ENCODE measurements around the gene HAUS3.

DNA sequence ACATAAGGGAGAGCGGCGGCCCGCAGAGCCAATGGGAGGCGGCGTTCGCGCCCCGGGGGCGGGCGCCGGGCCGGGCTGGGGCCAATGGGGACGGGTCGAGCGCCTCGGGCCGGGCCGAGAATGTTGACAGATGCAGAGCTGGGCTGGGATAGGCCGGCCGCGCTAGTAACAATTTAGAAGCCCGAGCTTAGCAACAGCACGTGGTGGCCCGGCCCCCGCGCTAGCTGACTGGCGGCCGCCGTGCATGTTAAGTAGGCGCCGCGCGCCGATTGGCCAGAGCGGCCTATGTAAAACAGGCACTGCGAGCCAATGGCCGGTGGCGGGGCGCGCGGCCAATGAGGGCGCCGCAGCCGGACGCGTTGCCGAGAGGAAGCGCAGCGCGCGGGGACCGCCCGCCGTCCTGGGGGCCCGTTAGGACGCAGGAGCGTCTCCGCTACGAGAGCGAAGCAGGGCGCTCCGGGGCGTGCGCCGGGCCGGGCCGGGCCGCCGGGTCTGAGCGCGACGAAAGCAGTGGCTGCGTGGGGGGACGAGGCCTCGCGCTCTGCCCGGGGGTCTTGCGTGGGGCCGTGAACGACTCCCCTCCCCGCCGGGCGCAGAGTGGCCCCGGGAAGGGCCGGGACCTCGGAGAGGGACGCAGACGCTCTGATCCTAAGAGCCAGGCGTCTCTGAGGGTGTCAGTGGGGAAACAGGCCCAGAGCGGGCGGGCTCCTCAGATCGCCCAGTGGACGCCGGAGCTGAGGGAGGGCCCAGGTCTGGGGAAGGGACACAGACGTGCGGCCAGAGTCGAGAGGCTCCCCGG is 20.4 kb upstream of the HAUS3 start:
- TF ChIP-seq CTCF (IDR thresholded peaks at IDR 0.05) (peak in 1 of 3 experiments; percentile 15), POLR2A (IDR thresholded peaks at IDR 0.05) (peak; percentile 92)

All from testis (tissue), 2 donors.